ENCODE measurements around the gene NMT1.

Gene NMT1

DNA sequence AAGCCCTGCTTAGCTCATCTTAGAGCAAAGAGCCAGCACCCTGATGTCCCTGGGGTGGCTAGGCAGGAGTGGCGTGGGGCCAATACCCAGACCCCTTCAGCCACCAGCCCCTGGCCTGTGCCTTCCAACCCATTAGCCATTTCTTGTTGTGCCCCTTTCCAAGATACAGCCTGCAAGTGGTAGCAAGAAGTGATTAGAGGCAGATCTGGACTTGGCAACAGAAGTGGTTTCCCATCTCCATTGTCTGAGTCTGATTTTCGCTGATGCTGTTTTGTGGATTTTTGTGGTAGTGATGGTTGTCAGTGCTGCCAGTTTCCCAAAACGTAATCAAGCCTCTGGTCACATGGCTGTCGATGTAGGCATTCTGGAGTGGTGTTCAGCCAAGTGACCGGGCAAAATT lies 45.5 kb downstream of the NMT1 start:
- Histone ChIP-seq H3K4me1 (ENCODE audit: control insufficient read depth, insufficient read depth, low read length) (no peaks in the 10 kb centered on the region), H3K9ac (ENCODE audit: low read depth, low read length) (no peak overlapping the region), H3K9me3 (ENCODE audit: control insufficient read depth, insufficient read depth, low read length) (no peaks in the 10 kb centered on the region), H3K4me3 (ENCODE audit: low read depth, low read length) (no peak overlapping the region), H3K27ac (ENCODE audit: low read depth, low read length) (no peak overlapping the region), H3K36me3 (ENCODE audit: control insufficient read depth, insufficient read depth, low read length) (peaks cover 78% of the 10 kb centered on the region), H3K27me3 (ENCODE audit: control insufficient read depth, insufficient read depth, low read length) (no peaks in the 10 kb centered on the region)

DNA sequence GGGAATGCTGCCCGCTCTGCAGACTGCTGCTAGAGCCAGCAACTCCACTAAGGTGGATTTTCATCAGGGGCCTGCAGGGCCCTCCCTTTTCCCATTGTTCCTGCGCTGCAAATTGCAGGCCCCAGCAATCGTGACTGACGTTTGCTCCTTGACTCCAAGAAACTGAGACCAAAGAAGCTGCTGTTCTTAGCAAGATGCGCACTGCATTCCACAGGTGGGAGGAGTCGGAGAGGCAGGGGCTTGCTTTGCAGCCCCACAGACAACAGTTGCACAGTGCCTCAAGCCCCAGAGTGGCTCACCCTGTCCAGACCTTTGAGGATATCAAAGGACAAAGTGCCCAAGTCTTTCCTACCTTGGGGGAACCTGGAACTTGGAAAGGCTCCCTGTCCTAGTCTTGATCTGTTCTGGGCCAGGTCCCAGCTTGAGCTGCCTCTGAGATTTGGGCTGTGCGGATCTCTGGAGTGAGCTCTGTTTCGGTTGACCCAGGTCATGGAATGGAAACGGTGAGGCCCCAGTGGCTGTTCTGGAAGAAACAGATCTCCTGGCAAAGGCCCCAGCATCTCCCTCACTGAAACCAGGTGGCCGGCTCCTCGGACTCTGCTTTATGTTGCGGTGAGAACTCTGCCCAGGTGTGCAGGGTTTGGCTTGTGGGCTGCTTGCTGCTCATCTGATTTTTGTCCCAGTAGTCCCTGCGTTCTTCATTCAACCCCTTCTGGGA lies 46.3 kb downstream of the NMT1 start:
- Histone ChIP-seq H3K36me3 (ENCODE audit: control insufficient read depth, insufficient read depth, low read length) (peaks cover 69% of the 10 kb centered on the region), H3K9me3 (ENCODE audit: control insufficient read depth, insufficient read depth, low read length) (no peaks in the 10 kb centered on the region), H3K27me3 (ENCODE audit: control insufficient read depth, insufficient read depth, low read length) (no peaks in the 10 kb centered on the region), H3K27ac (ENCODE audit: low read depth, low read length) (no peak overlapping the region), H3K4me1 (ENCODE audit: control insufficient read depth, insufficient read depth, low read length) (no peaks in the 10 kb centered on the region), H3K9ac (ENCODE audit: low read depth, low read length) (no peak overlapping the region), H3K4me3 (ENCODE audit: low read depth, low read length) (no peak overlapping the region)

DNA sequence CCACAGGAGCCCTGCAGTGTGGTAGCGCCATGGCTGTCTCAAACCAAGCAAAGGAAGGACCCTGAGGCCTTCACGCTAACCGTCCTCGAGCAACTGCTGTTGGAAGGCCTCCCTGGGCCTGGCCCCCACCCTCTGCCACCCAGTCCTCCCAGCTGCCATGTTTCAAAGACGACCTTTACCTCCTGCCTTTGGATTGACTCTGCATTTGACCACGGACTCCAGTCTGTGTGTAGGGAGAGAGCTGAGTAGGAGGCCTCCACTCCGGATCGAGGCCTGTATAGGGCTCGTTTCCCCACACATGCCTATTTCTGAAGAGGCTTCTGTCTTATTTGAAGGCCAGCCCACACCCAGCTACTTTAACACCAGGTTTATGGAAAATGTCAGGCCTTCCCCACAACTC lies 46.9 kb downstream of the NMT1 start:
- Histone ChIP-seq H3K9me3 (ENCODE audit: control insufficient read depth, insufficient read depth, low read length) (no peaks in the 10 kb centered on the region), H3K36me3 (ENCODE audit: control insufficient read depth, insufficient read depth, low read length) (peaks cover 63% of the 10 kb centered on the region), H3K4me3 (ENCODE audit: low read depth, low read length) (no peak overlapping the region), H3K4me1 (ENCODE audit: control insufficient read depth, insufficient read depth, low read length) (no peaks in the 10 kb centered on the region), H3K27ac (ENCODE audit: low read depth, low read length) (no peak overlapping the region), H3K27me3 (ENCODE audit: control insufficient read depth, insufficient read depth, low read length) (no peaks in the 10 kb centered on the region), H3K9ac (ENCODE audit: low read depth, low read length) (no peak overlapping the region)

DNA sequence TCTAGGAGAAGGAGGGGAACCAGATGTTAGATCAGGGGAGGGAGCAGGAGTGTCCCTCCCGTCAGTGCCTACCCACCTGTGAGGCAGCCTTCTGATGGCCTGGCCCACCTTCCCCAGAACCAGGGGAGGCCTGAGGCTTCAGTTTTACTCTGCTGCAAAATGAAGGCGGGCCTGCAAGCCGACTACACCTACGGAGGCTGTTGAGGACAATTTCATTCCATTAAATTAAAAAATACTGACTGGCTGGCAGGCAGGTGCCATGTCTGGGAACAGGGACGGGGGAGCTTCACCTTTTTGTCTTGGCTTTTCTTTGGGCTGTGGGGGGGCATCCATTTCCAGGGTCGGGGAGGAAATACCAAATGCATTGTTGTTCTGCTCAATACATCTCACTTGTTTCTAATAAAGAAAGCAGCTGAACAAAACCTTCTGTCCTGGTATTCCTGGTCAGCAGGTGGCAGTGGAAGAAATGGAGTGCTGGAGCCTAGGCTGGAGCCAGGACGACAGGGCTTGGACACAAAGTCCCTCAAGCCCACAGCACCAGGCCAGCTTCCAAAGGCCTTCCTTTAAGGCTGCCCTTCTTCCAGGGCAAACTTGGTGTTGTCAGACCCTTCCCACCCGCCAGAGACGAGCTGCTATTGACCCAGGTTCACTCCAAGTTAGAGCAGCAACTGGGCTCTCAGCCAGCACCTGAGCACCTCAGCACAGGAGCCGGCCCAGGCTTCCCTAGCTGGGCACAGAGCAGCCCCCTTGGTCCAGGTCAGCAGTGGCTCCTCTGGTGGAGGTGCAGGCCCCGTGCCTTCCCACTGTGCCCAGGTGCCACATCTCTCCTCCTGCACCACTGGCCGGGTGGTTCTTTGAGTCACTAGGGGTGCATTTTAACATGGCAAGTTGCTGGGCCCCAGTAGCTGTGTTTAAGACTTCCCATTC lies 47.7 kb downstream of the NMT1 start:
- Histone ChIP-seq H3K9me3 (ENCODE audit: control insufficient read depth, insufficient read depth, low read length) (no peaks in the 10 kb centered on the region), H3K4me3 (ENCODE audit: low read depth, low read length) (no peak overlapping the region), H3K27me3 (ENCODE audit: control insufficient read depth, insufficient read depth, low read length) (no peaks in the 10 kb centered on the region), H3K27ac (ENCODE audit: low read depth, low read length) (no peak overlapping the region), H3K36me3 (ENCODE audit: control insufficient read depth, insufficient read depth, low read length) (peaks cover 55% of the 10 kb centered on the region), H3K9ac (ENCODE audit: low read depth, low read length) (no peak overlapping the region), H3K4me1 (ENCODE audit: control insufficient read depth, insufficient read depth, low read length) (no peaks in the 10 kb centered on the region)

DNA sequence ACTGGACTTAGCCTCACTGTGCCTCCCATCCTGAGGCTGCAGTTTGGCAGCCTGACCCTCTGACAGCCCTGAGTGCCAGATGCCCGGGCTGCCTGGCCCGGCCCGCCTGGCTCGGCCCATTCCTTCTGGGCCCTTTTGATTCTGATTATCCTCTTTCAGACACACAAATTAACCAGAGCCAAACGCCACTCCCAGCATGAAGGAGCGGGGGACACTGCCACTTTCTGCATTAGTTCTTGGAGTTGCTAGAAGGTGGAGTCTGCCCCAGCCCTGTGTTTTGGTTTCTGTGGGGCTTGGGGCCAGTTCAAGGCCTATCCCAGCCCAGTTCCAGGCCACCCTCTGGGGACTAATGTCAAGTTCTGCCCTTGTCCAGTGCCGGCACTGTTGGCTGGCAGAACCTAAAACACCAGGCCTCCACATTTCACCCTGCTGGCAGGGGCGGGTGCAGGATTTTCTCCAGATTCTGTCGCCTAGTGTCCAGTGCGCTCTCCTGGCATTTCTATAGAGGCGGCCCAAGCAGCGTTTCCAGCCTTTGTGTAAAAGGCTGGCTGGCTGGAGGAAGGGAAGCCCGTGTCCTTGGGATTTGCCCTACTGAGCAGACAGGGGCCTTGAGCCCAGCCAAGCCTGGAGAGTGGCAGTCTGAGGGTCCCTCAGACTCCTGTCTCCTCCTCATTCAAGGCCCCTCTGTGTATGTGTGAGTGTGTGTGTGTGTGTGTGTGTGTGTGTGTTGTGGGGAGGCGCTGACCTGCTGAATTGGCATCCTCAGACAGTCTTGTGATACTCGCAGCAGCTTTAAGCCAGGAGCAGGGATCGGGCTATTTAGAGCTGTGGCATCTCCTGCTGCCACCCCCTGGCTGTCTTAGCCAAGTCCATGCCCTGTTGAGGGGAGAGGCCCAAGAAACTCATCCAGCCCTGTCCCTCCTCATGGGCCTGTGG lies 49.8 kb downstream of the NMT1 start:
- Histone ChIP-seq H3K36me3 (ENCODE audit: control insufficient read depth, insufficient read depth, low read length) (peaks cover 34% of the 10 kb centered on the region), H3K27me3 (ENCODE audit: control insufficient read depth, insufficient read depth, low read length) (no peaks in the 10 kb centered on the region), H3K9ac (ENCODE audit: low read depth, low read length) (no peak overlapping the region), H3K4me1 (ENCODE audit: control insufficient read depth, insufficient read depth, low read length) (no peaks in the 10 kb centered on the region), H3K27ac (ENCODE audit: low read depth, low read length) (no peak overlapping the region), H3K4me3 (ENCODE audit: low read depth, low read length) (no peak overlapping the region), H3K9me3 (ENCODE audit: control insufficient read depth, insufficient read depth, low read length) (no peaks in the 10 kb centered on the region)

DNA sequence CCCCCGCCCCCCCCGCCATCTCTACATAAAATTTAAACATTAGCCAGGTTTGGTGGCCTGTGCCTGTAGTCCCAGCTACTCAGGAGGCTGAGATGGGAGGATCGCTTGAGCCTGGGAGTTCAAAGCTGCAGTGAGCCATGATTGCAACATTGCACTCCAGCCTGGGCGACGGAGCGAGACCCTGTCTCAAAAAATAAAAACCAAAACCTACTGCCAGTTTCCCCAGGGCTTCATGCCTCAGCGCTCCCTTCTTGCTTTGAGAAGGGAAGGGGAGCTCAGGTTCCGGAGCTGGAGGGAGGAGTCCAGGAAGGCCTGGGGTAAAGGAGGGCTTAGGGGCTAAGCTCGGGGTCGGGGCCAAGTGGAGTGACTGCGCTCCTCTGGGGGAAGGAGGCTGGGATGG lies 50.7 kb downstream of the NMT1 start:
- no peak overlapping the region for H3K27ac ChIP-seq (ENCODE audit: low read depth, low read length)
- no peak overlapping the region for H3K9ac ChIP-seq (ENCODE audit: low read depth, low read length)
- no peaks in the 10 kb centered on the region for H3K9me3 ChIP-seq (ENCODE audit: control insufficient read depth, insufficient read depth, low read length)
- no peaks in the 10 kb centered on the region for H3K27me3 ChIP-seq (ENCODE audit: control insufficient read depth, insufficient read depth, low read length)
- H3K4me3 ChIP-seq (ENCODE audit: low read depth, low read length): no peak overlapping the region
- H3K36me3 ChIP-seq (ENCODE audit: control insufficient read depth, insufficient read depth, low read length): peaks cover 25% of the 10 kb centered on the region
- no peaks in the 10 kb centered on the region for H3K4me1 ChIP-seq (ENCODE audit: control insufficient read depth, insufficient read depth, low read length)

DNA sequence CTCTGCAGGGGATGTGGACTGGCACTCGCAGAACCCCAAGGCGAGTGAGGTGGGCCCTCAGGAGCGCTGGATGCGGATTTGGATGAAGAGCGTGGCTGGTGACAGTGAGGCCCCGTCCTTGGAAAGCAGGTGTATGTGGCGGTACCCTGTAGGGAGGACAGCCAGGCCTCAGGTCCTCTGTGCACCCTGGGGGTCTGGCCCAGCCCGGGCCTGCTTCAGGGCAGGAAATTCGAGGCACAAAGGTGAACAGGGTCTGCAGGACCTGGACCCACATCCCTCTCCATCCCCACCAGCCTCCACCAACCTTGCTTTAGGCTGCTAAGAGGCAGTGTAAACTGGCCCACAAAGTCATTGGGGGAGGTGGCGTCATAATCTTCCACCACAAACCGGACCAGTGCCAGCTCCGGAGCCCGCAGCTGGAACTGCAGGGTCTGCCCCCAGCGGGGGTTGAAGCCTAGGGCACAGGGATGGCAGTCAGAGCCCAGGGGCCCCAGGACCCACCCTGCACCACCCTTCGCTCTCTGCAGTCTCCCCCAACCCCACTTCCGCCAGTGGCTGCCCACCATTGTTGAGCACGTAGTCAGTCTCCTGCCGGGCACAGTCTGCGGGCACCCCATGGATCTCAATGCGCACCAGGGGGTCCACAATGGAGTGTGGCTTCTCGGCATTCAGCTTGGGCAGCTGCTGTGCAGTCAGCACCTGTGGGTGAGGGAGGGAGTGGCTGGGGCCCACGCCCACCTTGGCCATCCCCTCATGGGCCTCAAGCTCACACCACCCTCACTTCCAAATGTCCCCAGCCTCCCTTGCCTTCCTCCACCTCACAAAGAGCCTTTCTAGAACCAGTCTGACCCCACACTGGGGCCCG lies 51.7 kb downstream of the NMT1 start:
- H3K4me1 ChIP-seq (ENCODE audit: control insufficient read depth, insufficient read depth, low read length): no peaks in the 10 kb centered on the region
- H3K27me3 ChIP-seq (ENCODE audit: control insufficient read depth, insufficient read depth, low read length): no peaks in the 10 kb centered on the region
- H3K9me3 ChIP-seq (ENCODE audit: control insufficient read depth, insufficient read depth, low read length): no peaks in the 10 kb centered on the region
- no peak overlapping the region for H3K4me3 ChIP-seq (ENCODE audit: low read depth, low read length)
- peaks cover 15% of the 10 kb centered on the region for H3K36me3 ChIP-seq (ENCODE audit: control insufficient read depth, insufficient read depth, low read length)
- no peak overlapping the region for H3K9ac ChIP-seq (ENCODE audit: low read depth, low read length)
- H3K27ac ChIP-seq (ENCODE audit: low read depth, low read length): no peak overlapping the region

DNA sequence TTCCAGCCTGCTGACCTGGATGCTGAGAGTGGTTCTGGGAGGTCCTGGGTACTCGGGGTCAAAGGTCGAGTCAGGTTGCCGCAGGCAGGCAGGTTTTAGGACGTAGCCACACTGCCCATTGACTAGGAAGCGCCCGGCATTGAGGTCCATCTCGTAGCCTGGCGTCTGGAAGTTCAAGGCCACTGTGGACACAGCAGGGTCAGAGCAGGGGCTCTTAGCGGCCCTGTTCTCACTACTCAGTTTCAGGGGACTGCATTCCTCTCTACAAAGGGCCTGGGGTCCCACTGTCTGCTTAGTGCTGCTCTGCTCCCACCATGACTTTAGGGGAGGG lies 52.3 kb downstream of the NMT1 start:
- Histone ChIP-seq H3K9me3 (ENCODE audit: control insufficient read depth, insufficient read depth, low read length) (no peaks in the 10 kb centered on the region), H3K36me3 (ENCODE audit: control insufficient read depth, insufficient read depth, low read length) (peaks cover 9% of the 10 kb centered on the region), H3K27me3 (ENCODE audit: control insufficient read depth, insufficient read depth, low read length) (no peaks in the 10 kb centered on the region), H3K4me1 (ENCODE audit: control insufficient read depth, insufficient read depth, low read length) (no peaks in the 10 kb centered on the region), H3K4me3 (ENCODE audit: low read depth, low read length) (no peak overlapping the region), H3K9ac (ENCODE audit: low read depth, low read length) (no peak overlapping the region), H3K27ac (ENCODE audit: low read depth, low read length) (no peak overlapping the region)

DNA sequence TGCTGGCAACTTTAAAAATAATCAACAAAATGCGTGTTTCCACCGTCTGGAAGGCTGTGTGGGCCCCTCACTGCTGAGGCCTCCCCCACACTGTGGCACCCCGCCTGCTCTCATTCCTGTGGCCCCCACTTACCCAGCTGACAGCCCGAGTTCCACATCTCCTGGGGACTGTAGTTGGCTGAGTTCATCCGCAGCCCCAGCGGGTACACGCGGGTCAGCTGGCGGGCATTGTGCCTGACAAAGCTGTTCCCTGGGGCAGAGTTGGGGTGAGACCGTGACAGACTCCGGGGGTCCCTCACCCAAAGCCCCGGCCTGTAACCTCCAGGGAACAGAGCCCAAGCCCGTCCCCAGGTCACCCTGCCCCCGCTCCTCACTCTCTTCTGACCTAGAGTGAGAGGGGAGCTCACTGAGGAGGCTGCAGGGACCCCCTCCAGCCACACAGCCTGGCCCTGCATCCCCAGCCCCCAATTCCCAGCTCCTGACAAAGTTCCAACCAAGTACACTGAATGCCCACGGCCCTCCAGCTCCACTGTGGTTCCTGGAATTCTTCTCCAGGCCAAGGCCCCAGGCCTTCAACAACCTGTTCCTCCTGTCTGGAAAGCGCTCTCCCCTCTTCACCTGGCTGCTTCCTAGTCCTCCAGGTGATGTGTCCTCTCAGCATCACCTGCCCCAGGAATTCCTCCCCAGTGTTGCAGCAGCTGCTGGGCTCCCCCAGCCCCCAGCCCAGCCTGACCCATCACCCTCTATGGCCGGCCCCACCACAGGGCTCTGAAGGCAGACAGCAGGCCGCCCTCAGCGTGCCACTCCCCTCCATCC lies 53.2 kb downstream of the NMT1 start:
- H3K9ac ChIP-seq (ENCODE audit: low read depth, low read length): no peak overlapping the region
- H3K27ac ChIP-seq (ENCODE audit: low read depth, low read length): no peak overlapping the region
- H3K4me1 ChIP-seq (ENCODE audit: control insufficient read depth, insufficient read depth, low read length): no peaks in the 10 kb centered on the region
- no peak overlapping the region for H3K4me3 ChIP-seq (ENCODE audit: low read depth, low read length)
- H3K27me3 ChIP-seq (ENCODE audit: control insufficient read depth, insufficient read depth, low read length): no peaks in the 10 kb centered on the region
- no peaks in the 10 kb centered on the region for H3K9me3 ChIP-seq (ENCODE audit: control insufficient read depth, insufficient read depth, low read length)
- peaks cover under 1% of the 10 kb centered on the region; the same call in 1 of the 2 replicates for H3K36me3 ChIP-seq (ENCODE audit: control insufficient read depth, insufficient read depth, low read length)
